GM12874 (cell line): ENCODE results near the gene HVCN1.

Source experiments
- TF ChIP-seq, protein P1 (sequence below): IDR thresholded peaks from 2 replicates; pipeline ENCODE4 v1.5.1; 2011; ENCODE audit warnings: low read depth, mild to moderate bottlenecking, control low read depth, low read length, moderate library complexity; ENCODE audit not compliant: insufficient read depth

The HVCN1 gene

DNA sequence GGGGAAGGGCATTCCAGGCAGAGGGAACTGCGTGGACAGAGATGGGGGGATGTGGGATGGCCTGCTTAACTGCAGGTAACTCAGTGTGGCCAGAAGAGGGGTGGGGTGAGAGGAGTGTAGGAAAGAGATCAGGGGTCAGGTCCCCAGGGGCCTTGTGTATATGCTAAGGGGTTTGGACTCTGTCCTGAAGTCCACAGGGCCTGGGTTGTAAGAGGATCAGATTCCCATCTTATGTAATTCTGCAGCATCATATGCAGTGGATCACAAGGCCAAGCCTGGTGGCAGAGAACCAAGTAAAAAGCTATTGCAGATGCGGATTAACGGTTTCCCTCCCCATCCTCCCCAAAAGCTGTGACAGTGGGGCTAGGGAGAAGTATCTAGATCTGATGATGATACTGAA is 66.3 kb downstream of the HVCN1 start:
- TF ChIP-seq, protein P1, sequence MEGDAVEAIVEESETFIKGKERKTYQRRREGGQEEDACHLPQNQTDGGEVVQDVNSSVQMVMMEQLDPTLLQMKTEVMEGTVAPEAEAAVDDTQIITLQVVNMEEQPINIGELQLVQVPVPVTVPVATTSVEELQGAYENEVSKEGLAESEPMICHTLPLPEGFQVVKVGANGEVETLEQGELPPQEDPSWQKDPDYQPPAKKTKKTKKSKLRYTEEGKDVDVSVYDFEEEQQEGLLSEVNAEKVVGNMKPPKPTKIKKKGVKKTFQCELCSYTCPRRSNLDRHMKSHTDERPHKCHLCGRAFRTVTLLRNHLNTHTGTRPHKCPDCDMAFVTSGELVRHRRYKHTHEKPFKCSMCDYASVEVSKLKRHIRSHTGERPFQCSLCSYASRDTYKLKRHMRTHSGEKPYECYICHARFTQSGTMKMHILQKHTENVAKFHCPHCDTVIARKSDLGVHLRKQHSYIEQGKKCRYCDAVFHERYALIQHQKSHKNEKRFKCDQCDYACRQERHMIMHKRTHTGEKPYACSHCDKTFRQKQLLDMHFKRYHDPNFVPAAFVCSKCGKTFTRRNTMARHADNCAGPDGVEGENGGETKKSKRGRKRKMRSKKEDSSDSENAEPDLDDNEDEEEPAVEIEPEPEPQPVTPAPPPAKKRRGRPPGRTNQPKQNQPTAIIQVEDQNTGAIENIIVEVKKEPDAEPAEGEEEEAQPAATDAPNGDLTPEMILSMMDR: no peak

DNA sequence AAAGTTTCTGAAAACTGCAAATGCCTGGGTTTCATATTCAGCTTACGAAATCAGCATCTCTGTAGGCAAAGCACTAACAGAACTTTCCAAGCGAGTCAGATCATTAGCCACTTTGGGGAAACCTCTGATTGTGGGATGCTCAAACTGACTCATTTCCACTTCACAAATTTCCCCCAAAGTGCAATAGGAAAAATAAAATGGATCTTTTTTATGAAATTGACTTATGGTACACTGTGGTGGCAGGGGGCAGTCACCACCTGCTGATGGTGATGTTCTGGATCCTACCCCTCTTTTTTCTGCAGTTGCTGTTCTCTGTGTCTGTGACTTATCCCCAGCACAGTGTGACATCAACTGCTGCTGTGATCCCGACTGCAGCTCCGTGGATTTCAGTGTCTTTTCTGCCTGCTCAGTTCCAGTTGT is 69.4 kb downstream of the HVCN1 start:
- TF ChIP-seq, protein P1: 0 out of 2 replicates have a peak, but pooled peaks have one; percentile 15

GRCh38 chr12:110616471-110617115 is 72.3 kb downstream of the HVCN1 start:
- TF ChIP-seq, protein P1: no peak

GRCh38 chr12:110615171-110615570 is 73.7 kb downstream of the HVCN1 start:
- TF ChIP-seq, protein P1: no peak

GRCh38 chr12:110613771-110614684 is 74.9 kb downstream of the HVCN1 start, which contains the start of gene TCTN1:
TSS of gene TCTN1 (plus strand) at chr12:110614129. CDS start at chr12:110614183, 54 bp downstream.
- TF ChIP-seq, protein P1: no peak

GRCh38 chr12:110613071-110613770 is 75.7 kb downstream of the HVCN1 start:
- TF ChIP-seq, protein P1: no peak

DNA sequence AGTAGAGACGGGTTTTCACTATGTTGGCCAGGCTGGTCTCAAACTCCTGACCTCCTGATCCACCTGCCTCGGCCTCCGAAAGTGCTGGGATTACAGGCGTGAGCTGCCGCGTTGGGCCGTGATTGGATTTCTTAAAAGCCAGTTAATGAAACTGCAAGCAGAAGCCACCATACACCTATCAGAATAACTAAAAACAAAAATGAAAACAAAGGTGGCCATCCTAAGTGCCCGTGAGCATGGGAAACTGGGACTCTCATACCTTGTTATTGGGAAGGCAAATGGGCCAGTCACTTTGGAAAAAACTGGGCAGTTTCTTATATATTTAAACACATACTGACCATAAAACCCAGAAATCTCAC is 82.7 kb downstream of the HVCN1 start:
- TF ChIP-seq, protein P1: no peak
